NOMO-1 treated with dmso at 0.1 percent for 144 hours (cell line): Measurements from ENCODE around the gene FSD1.
A peak's percentile ranks its signal among the peaks of the same experiment; 100 is the strongest.
"Not testable (repeated sequence)": the region's sequence is repeated elsewhere in the genome, so short reads cannot be mapped to it uniquely, and the experiment has no call there.

Source experiments
- DNase-seq: peaks from one replicate; lab custom pipeline; 2025; ENCODE audit not compliant: unreplicated experiment; lab: John Stamatoyannopoulos, UW

Gene FSD1

GRCh38 chr19:4342314-4342614 is 37.9 kb downstream of the FSD1 start:
- DNase-seq = no peak

GRCh38 chr19:4342615-4343369 is 38.4 kb downstream of the FSD1 start:
- peak; percentile 98 for DNase-seq

- DNase-seq = peak; percentile 69
These were observed 39.2 kb downstream of the FSD1 start, which contains the start of gene MPND for GRCh38 chr19:4343370-4344307. Gene MPND, plus strand, starts transcription at chr19:4343562. Its CDS starts 32 bp downstream, at chr19:4343594.

- DNase-seq = no peak
These were observed 41.1 kb downstream of the FSD1 start for GRCh38 chr19:4345342-4346019.

GRCh38 chr19:4346020-4346383 is 41.6 kb downstream of the FSD1 start:
- DNase-seq = no peak

GRCh38 chr19:4347521-4347920 is 43.1 kb downstream of the FSD1 start:
- DNase-seq = no peak

- DNase-seq = not testable (repeated sequence)
These were observed 44.8 kb downstream of the FSD1 start for GRCh38 chr19:4349225-4349624.

GRCh38 chr19:4350111-4350510 is 45.7 kb downstream of the FSD1 start:
- no peak for DNase-seq

GRCh38 chr19:4350726-4351125 is 46.3 kb downstream of the FSD1 start:
- no peak for DNase-seq

GRCh38 chr19:4352701-4353121 is 48.3 kb downstream of the FSD1 start:
- DNase-seq = no peak

GRCh38 chr19:4354282-4354681 is 49.9 kb downstream of the FSD1 start:
- DNase-seq = no peak

- no peak for DNase-seq
These were observed 50.5 kb downstream of the FSD1 start for GRCh38 chr19:4354897-4355296.

GRCh38 chr19:4357095-4357797 is 52.8 kb downstream of the FSD1 start:
- no peak for DNase-seq

GRCh38 chr19:4357921-4358326 is 53.5 kb downstream of the FSD1 start:
- DNase-seq = no peak

GRCh38 chr19:4358709-4359626 is 54.6 kb downstream of the FSD1 start:
- no peak for DNase-seq

- no peak for DNase-seq
These were observed 55.2 kb downstream of the FSD1 start for GRCh38 chr19:4359627-4360000.

GRCh38 chr19:4360081-4360569 is 55.7 kb downstream of the FSD1 start:
- no peak for DNase-seq

- no peak for DNase-seq
These were observed 56.3 kb downstream of the FSD1 start for GRCh38 chr19:4360641-4361151.

GRCh38 chr19:4361152-4362046 is 57.0 kb downstream of the FSD1 start:
- DNase-seq = no peak
